GM21447 (cell line): ENCODE measurements around the gene PLEKHO2.

ENCODE experiments used
- ATAC-seq: cut with Tn5 transposase; IDR thresholded peaks from one replicate; pipeline ENCODE4 v1.9.1; 2021; ENCODE audit not compliant: unreplicated experiment

The PLEKHO2 gene

DNA sequence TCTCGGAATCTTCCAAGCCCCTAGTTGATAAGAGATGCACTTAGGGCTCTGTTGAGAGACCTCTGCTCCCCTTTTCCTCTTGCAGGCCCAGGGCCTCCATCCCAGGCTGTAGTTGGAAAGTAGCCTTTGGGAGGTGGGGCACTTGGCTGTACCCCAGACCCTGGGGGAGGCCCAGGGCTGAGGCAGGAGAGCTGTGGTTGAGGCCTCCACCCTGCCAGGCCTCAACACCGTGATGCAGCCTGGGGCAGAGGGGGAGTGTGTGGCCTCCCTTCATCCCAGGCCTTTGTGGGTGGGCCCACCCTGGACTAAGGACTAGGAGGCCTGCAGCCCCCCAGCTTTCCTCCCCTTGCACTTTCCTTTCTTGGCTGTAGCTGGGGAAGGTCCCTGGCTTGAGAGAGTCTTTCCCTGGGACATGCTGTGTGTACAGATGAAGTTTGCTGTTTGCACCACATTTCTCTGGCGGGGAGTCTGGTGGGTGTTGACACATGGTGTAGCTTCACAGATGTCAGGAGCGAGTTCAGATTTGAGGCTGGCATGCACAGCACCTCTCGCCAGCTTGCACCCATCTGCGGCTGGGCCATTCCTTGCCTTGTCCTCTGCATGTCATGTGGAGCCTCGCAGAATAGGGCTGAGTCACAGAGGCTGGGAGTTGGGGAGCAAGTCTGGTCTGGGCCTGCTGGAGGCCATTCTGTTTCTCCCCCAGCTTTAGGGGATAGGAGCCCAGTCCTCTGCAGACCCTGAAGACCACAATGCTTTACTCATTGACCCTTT lies 13.7 kb downstream of the PLEKHO2 start:
- ATAC-seq = no peak

DNA sequence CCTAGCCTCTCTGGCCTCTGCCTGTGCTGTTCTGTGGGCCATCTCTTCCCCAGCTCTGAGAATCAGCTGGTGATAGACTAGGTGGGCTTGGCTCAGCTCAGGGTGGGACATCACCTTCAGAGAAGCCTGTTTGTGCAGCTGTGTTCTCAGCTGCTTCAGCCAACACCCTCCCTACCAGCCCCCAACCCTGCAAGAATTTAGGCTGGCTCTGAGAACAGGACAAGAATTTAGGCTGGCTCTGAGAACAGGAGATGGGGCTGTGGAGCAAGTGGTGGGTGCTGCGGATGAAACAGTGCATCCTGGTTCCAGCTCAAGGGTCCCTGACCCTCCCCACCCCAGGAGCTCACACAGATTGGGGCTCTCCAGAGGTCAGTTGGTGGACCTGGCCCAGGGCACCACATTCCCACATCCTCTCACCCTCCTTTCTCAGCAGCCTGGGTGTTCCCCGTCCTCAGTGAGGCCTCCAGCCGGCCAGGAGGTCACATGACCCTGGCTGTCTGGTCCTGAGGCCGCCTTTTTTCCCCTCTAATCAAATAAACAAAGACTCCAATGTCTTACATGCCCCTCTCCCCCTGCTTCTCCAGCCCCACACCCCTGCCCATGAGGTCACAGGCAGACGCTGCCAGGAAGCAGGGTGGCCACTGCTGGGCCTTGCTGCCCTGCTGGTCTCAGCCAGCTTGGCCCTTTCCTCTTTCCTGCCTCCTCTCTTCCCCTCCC lies 14.9 kb downstream of the PLEKHO2 start:
- ATAC-seq = no peak

DNA sequence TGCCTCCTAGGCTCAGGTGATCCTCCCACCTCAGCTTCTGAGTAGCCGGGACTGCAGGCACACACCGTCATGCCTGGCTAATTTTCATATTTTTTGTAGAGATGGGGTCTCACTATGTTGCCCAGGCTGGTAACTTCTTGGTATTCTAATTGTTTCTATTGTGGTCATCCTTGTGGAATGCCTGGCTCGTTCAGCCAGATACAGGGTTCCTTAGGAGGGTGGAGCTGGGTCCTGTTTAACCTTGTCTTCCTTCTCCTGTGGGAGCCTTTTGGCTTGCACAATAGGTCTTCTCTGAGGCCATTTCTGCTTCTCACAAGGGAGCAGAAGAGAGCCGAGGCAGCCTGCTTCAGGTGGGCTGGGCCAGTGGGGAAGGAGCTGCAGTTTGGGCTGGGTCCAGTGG lies 15.7 kb downstream of the PLEKHO2 start:
- ATAC-seq = no peak

DNA sequence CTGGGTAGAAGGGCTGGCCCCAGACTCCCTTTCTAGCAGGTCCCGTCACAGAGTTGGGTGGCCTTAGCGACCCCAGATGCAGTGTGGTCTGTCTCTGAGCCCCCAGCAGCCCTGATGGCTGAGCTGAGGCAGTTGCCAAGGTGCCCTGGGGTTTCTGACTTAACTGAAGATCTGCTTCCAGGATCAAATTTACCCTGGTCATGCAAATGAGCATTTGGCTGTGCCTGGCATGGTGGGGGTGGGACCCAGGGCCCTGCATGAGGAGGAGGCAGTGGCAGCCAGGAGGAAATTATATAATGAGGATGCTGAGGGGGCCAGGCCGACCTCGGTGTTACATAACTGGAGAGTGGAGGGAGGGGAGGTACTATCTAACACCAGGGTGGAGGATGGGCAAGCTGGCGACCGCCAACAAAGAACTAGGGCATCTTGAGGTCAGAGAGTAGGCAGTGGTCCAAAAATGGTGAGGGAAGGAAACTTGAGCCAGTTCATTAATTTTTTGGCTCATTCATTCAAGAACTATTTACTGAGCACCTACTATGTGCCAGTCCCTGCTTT lies 16.4 kb downstream of the PLEKHO2 start:
- no peak for ATAC-seq

DNA sequence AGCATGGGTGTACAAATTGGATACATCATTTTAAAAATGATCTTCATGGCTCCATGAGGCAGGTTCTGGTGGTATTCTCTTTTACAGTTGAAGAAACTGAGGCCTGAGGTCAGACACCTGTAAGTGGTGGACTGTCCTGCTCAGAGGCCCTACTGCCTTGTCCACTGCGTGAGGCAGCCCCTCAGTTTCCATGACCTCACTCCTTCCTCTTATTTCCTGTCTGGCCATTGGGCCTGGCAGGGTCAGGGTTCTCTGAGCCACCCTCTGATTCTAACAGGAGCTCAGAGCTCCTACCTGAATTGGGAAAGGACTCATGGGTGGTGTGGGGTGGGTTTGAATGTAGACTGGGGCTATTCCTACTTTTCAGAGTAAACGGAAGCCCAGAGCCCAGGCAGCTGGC lies 17.5 kb downstream of the PLEKHO2 start:
- ATAC-seq = no peak

DNA sequence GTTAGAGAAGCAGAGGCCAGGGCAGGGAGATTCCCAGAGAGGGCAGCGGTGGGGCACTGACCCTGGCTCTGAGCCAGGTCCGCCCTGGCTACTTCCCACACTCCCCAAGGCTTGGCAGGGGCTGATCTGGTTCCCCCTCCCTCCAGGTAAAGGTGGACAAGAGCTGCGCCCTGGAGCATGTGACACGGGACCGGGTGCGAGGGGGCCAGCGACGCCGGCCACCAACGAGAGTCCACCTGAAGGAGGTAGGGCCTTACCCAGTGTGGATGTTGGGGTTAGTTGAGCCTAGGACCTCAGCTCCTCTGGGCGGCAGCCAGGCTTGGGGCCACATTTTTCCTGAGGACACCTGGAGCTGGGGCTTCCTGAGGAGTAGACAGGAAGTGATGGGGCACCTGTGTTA lies 19.6 kb downstream of the PLEKHO2 start:
- ATAC-seq = no peak

DNA sequence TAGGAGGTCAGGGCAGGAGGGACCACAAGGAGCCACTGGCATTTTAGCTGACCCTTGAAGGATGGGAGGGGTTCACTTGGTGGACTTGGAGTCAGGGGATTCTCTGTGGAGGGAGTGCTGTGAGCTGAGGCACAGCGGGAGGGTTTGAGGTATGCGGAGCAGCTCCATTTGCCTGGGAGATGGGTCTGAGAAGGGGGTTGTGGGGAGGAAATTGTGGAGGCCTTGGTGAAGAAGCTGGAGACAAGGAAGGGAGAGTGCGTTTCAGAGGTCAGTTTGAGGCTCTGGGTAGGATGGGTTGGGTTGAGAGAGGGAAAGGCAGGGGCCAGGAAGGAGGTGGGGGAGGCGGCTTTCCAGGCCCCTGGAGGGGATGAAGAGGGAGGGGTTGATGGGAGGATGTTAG lies 20.2 kb downstream of the PLEKHO2 start:
- ATAC-seq = no peak

DNA sequence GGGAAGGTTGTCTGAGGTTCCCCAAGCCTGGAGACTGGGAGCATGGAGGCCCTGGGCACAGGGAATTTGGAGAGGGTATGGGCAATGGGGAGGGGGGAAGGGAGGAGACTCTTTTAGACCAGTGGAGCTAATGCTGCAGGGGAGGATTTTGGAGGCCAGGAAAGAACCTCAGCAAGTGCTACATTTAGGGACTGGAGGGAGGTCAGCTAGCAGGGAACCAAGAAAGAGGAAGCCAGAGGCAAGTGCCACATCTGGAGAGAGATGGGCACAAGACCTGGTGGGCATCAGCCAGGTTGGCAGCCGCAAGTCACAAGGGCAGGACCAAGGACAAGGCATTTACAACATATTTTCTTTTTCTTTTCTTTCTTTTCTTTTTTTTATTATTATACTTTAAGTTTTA lies 20.7 kb downstream of the PLEKHO2 start:
- ATAC-seq = no peak

DNA sequence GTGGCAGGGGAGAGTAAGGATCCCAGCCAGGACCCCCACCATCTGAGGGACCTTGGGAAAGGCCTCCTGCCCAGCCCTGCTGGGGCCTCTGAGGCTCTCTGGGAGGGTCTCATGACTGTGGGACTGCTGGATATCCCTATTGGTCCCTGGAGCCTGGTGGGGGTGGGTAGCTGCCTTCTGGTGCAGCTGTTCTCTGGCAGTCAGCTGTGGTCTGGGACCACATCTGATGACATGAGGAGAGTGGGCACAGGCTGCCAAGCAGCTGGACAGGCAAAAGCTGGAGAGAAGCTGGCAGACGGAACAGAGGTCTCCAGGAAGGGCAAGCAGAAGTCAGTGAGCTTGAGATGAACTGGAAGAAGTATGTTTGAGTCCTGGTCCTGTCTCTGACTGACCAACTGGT lies 22.4 kb downstream of the PLEKHO2 start:
- no peak for ATAC-seq

DNA sequence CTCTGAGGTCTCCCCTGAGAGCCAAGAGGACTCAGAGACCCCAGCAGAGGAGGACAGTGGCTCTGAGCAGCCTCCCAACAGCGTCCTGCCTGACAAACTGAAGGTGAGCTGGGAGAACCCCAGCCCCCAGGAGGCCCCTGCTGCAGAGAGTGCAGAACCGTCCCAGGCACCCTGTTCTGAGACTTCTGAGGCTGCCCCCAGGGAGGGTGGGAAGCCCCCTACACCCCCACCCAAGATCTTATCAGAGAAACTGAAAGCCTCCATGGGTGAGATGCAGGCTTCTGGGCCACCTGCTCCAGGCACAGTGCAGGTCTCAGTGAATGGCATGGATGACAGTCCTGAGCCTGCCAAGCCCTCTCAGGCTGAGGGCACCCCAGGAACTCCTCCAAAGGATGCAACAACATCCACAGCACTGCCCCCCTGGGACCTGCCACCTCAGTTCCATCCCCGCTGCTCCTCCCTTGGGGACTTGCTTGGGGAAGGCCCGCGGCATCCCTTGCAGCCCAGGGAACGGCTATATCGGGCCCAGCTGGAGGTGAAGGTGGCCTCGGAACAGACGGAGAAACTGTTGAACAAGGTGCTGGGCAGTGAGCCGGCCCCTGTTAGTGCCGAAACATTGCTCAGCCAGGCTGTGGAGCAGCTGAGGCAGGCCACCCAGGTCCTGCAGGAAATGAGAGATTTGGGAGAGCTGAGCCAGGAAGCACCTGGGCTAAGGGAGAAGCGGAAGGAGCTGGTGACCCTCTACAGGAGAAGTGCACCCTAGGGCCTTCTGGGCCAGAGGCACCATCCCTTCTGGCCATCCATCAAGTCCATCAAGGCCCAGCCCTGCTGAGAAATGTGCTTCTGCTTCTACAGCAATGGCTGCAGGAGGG lies 23.6 kb downstream of the PLEKHO2 start:
- ATAC-seq = peak; percentile 56

DNA sequence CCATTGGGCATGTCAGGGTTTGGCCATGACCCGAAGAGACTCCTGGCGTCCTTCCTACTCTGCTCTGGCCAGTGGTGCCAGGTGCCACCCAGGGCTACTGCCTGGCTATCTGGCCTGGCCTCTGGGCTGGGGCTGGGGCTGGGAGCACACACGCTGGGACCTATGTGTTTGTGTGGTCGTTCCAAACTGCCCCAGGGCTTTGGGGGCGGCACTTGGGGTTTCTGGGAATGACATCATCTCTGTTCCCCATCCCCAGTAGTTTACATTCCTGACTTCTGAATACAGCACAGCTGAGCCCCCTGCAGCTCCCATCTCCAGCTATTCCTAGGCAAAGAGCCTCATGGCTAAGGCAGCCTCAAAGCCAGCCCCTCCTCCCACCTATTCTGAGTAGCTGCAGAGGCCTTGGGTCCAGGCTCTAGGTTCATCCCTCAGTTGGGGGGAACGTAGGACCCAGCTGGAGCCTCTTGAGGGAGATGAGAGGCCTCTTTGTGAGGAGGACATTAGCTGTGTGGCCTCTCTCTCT lies 24.3 kb downstream of the PLEKHO2 start:
- no peak for ATAC-seq

DNA sequence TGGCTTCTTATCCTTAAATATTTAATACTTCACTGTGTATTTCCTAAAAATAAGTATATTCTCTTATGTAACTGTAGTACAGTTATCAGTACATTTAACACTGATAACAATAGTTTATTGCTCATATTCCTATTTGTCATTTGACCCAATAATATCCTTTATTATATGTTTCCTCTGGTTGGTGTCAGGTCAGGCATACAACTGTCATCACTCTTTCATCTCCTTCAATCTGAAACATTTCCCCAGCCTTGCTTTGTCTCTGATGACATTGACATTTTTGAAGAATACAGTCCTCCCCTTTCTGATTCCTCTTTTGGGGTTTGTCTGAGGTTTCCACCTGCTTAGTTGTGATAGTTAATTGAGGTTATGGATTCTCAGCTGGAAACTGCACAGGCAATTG lies 27.8 kb downstream of the PLEKHO2 start:
- no peak for ATAC-seq

DNA sequence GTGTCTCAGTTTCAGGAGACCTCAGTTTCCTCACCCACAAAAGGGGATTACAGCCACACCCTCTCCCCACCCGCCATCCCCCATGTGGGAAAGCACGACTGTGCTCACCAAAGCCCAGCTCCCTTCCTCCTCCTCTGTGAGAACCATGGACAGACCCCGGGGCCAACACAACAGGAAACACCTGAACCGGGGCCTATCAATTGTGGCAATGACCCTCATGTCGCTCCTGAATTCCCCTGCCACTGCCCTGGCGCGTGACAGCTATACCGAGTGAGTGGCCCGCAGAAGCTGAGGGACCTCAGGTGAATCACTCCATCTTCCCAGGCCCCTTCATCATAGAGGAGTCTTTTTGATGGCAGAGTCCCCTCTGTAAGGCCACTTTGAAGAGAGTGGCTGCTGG lies 28.6 kb downstream of the PLEKHO2 start:
- no peak for ATAC-seq

DNA sequence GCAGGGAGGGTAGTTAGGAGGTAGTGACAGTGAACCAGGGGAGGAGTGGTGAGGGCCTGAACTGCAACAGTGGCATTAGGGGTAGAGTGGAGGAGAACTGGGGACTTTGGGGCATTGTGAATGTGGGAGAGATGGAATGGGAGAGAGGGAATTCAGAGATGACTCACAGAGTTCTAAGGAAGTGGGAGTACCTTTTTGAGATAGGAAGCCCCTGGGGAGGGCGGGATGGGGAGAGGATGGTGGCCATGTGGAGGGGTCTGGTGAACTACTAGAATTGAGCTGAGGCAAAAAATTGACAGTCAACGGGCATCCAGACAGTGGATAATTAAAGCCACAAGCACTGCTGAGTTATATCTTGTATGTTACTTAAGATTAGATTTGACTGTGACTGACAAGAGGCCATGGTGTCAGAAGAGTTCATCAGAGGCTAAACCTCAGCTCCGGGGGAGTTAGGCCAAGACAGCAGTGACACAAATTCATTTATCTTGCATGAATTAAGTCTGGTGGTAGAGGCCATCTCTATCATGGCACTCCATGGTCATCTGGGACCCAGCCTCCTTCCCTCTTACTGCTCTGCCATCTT lies 34.0 kb downstream of the PLEKHO2 start:
- ATAC-seq = no peak

DNA sequence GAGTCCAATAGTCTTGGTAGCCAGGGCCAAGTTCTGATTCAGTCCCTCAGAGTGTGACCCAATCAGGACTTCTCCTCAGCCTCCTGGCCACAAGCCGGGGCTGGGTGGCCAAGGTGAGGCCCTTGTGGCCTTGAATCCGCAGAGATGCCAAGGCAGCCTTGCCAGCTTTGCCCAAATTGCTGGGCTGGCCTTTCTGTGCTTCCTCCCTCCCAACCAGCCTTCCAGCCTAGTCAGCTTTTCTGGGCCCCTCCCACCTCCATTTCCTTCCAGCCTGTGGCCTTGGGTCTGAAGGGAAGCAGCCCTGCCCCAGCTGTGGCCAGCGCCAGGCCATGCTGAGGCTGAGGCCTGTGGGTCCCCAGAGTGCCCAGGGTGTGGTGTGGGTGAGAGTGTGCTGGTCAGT lies 35.7 kb downstream of the PLEKHO2 start:
- no peak for ATAC-seq

DNA sequence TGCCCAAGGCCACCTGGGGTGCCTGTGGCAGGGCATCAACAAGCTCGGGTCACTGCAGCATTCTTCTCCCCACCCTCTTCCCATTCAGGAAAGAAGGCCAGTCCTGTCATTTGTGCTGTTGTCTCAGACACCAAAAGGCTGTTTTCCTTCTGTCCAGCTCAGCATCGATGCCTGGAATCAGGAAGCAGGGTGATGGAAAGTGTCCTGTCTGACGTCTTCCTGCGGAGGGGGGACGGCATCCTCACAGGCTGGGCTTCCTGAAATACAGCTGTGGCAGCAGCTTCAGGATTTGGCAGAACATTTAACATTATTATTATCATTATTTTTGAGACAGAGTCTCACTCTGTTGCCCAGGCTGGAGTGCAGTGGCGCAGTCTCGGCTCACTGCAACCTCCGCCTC lies 37.0 kb downstream of the PLEKHO2 start:
- no peak for ATAC-seq

DNA sequence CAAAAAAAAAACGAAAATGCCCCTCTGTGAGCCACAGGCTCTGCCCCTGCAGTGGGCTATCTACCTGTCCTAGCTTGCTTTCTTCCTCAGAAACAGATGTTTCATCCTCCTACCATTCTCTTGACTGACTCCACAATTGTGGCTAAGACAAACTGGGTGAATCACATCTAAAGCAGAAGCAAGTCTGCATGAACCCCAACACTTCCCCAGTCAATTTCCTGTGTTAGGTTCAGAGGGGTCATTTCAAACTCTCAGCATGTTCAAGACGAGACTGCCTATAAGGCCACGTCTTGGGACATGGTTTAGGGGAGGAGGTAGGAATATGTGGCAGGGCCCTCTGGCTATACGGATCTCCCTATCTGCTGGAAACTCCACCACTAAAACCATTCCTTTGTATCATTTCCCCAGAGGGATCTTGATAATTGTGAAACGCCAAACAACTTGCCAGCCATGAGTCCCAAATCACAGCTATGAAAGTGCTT lies 41.4 kb downstream of the PLEKHO2 start:
- ATAC-seq = peak; percentile 62

DNA sequence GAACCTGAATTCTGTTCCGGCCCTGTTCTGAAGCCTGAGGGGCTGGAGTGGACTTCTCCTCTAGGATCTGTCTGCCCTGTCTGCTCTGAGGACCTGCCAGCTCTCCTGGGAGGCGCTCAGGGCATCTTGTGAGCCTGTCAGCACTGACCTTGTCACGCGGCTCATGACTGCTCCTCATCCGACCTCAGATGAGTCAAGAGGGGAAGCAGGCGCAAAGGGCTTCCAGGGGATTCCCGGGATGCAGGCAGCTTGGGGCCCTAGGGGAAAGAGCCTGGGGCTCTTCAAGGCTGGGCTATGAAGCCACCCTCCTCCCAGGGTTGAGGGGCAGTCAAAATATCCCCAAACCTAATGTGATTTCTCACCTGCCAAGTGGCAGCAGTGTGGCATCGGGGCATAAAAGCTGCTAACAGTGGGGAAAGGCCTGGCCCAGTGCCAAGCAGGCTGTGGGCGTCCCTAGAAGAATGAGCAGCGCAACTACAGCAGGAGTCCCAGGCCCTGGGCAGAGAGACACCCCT lies 42.3 kb downstream of the PLEKHO2 start:
- no peak for ATAC-seq

DNA sequence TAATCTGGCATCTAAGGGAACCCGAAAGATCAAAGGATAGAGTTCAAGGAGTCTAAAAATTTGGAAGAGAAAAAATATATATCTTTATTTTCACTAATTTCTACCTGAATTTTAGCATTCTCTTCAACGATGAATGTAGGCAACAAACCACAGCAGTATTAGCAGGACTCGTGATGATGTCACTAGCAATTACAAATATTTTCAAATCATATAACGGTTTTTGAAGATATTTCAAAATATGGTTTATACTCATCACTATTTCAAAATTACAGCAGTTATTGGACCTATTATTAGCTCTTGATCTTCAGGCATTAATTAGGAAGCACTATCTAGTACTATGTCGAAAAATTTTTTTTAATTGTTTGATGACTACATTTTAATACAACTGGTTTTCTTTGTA lies 43.0 kb downstream of the PLEKHO2 start:
- ATAC-seq = no peak

DNA sequence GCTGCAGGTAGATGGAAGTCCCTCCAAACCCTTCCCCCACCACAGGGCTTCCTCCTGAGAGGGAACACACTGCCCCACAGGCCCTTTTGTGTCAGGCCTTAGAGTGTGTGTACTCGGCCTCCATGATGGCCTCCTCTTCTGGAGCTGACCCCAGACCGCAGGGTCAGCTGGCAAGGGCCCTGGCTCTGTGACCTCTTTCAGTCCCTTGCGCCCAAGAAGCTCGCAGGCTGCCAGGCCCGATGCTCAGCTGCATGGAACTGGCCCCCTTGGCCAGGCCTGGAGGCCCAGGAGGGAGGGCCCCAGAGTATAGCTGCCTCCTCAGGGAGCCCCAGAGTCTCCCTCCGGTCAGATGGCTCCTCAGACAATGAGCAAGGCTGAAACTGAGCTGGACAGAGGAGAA lies 46.6 kb downstream of the PLEKHO2 start:
- no peak for ATAC-seq
